Ovary (tissue), 9 donors: ENCODE measurements around the gene MRM2. TPM values are rescaled to one million over a fixed set of nuclear protein-coding genes. Genes with fewer than 3 reads are reported as not detected.

ENCODE experiments used
- DNase-seq, 5 donors: peaks; one replicate each; pipeline ENCODE4 v3.0.0-alpha.2; 2019 to 2020
- H3K27ac ChIP-seq, 2 donors: fragments of 200-600 bp; one replicate each; pipeline versions ENCODE4 v1.5.1 to v1.8.0; 2019 to 2022
- H3K27me3 ChIP-seq: fragments of 200-600 bp; one replicate; pipeline ENCODE4 v1.8.0; 2022
- H3K36me3 ChIP-seq: fragments of 200-600 bp; sonication (generic); one replicate; pipeline ENCODE4 v1.5.1; 2019
- H3K4me1 ChIP-seq: one replicate; pipeline ENCODE4 v1.8.1; 2013; ENCODE audit warnings: mild to moderate bottlenecking, moderate library complexity; ENCODE audit not compliant: insufficient read depth
- H3K4me3 ChIP-seq: fragments of 200-600 bp; sonication (generic); one replicate; pipeline ENCODE4 v1.5.1; 2017
- H3K9me3 ChIP-seq, 2 donors: fragments of 200-600 bp in 1 of 2; sonication (generic) in 1 of 2; one replicate each; pipeline versions ENCODE4 v1.5.1 to v1.8.1; 2013 to 2019; ENCODE audit warnings: mild to moderate bottlenecking in 1 of 2, moderate library complexity in 1 of 2
- CTCF ChIP-seq, 3 donors: fragments of 450-650 bp in 2 of 3; fragments of 200-600 bp in 1 of 3; IDR thresholded peaks; one replicate each; pipeline versions ENCODE4 v1.5.1 to v1.8.0; 2016 to 2022; ENCODE audit warnings: antibody characterized with exemption in 3 of 3, mild to moderate bottlenecking in 1 of 3
- EP300 ChIP-seq: sonication (generic); formaldehyde crosslinking; IDR thresholded peaks from one replicate; pipeline ENCODE4 v1.6.1; 2017; ENCODE audit warnings: antibody characterized with exemption
- POLR2A ChIP-seq: fragments of 450-650 bp; IDR thresholded peaks from one replicate; pipeline ENCODE4 v1.6.1; 2017; ENCODE audit warnings: antibody characterized with exemption, mild to moderate bottlenecking, moderate library complexity
- WGBS, 3 donors: extraction: QIAGEN DNeasy Blood & Tissue Kit in 1 of 3; methylation state at CpG; one replicate each; pipeline versions ENCODE4 v1.1.5 to v1.1.7; 2013 to 2017; 5-methylcytosine and 5-hydroxymethylcytosine counted together
- intact Hi-C, 4 donors: fragments of 100-400 bp; cut with DNase I; formaldehyde crosslinking; loops; one replicate each; pipeline versions ENCODE4 v1.11.0 to v1.15.1; 2022 to 2023
- polyA plus RNA-seq, 2 donors: library from polyadenylated mRNA; stranded (reverse); fragments of 200-250 nt in 1 of 2; fragments of 350-450 nt in 1 of 2; fragmentation: Illumina TruSeq in 1 of 2; extraction: RNeasy Lipid Tissue Mini Kit (QIAGEN cat#74804) in 1 of 2; gene quantifications; one replicate each; pipeline ENCODE4 v1.2.3, GENCODE V29; 2013 to 2014
- total RNA-seq, 7 donors: library from RNA; depleted of rRNA in 2 of 7; stranded (reverse); fragments of >200 nt in 2 of 7; fragmentation: NEBNext Ultra II Directional in 3 of 7; extraction: Animal tissue kit (Norgen Biotek cat#: 25700) in 3 of 7; gene quantifications; one replicate each; pipeline versions ENCODE4 v1.1.0 to v1.2.4, GENCODE V29; 2016 to 2023
- donor health status: DM: no; HTN: no; CAD: no; lungs with moderate emphysema.
- donor health status: DM: no; HTN: no; CAD: no.
- donor health status: Bipolar disorder and iron deficiency.
- donor health status: DM: yes; HTN: yes; CAD: no.
- donor health status: DM: no; HTN: no; CAD: no.
- donor health status: DM: yes; HTN: yes; CAD: no.

The MRM2 gene
- total and polyA plus RNA-seq, 9 donors: 12.6 to 28.5 (median 21.4) TPM

GRCh38 chr7:2215851-2216250 lies 26.2 kb downstream of the MRM2 start:
- intact Hi-C loops: loop anchor here in 2 of 4 donors (10.0 kb wide), 2 partner anchors 411 to 631 kb away; no protein-coding TSS in a partner anchor
- 94 to 96% (median 95%) methylated on average over 17 of the region's 17 CpGs for WGBS, 3 donors
- TF ChIP-seq CTCF (IDR thresholded peaks at IDR 0.05) (no peak), POLR2A (no peak), EP300 (no peak)
- Histone ChIP-seq H3K4me1 (no peaks in the 10 kb centered on the region), H3K27ac (no peak overlapping the region), H3K27me3 (no peaks in the 10 kb centered on the region), H3K36me3 (no peaks in the 10 kb centered on the region), H3K4me3 (no peak overlapping the region), H3K9me3 (no peaks in the 10 kb centered on the region)
- DNase-seq: no peak

GRCh38 chr7:2214636-2215035 lies 27.4 kb downstream of the MRM2 start:
- H3K36me3 ChIP-seq: no peaks in the 10 kb centered on the region
- no peak overlapping the region for H3K4me3 ChIP-seq
- H3K27ac ChIP-seq: no peak overlapping the region
- H3K9me3 ChIP-seq: no peaks in the 10 kb centered on the region
- DNase-seq: no peak
- 94 to 96% (median 94%) methylated on average over 9 of the region's 9 CpGs for WGBS, 3 donors
- H3K27me3 ChIP-seq: no peaks in the 10 kb centered on the region
- intact Hi-C loops: loop anchor here (5.0 to 10.0 kb wide), 5 partner anchors 410 to 632 kb away; no protein-coding TSS in a partner anchor
- TF ChIP-seq EP300 (no peak), POLR2A (no peak), CTCF (IDR thresholded peaks at IDR 0.05) (no peak)
- H3K4me1 ChIP-seq: no peaks in the 10 kb centered on the region

- H3K36me3 ChIP-seq: no peaks in the 10 kb centered on the region
- TF ChIP-seq CTCF (IDR thresholded peaks at IDR 0.05) (no peak), POLR2A (no peak), EP300 (no peak)
- 87 to 89% (median 88%) methylated on average over 15 of the region's 15 CpGs for WGBS, 3 donors
Observed at GRCh38 chr7:2213551-2214215, 28.3 kb downstream of the MRM2 start.

GRCh38 chr7:2212906-2213305 lies 29.1 kb downstream of the MRM2 start:
- 94 to 99% (median 96%) methylated on average over 10 of the region's 10 CpGs for WGBS, 3 donors
- Histone ChIP-seq H3K4me1 (no peaks in the 10 kb centered on the region), H3K4me3 (no peak overlapping the region), H3K9me3 (no peaks in the 10 kb centered on the region), H3K27me3 (no peaks in the 10 kb centered on the region), H3K27ac (no peak overlapping the region), H3K36me3 (no peaks in the 10 kb centered on the region)
- intact Hi-C loops: loop anchor here (5.0 to 10.0 kb wide), 5 partner anchors 408 to 631 kb away; no protein-coding TSS in a partner anchor
- TF ChIP-seq EP300: no peak
- TF ChIP-seq CTCF (IDR thresholded peaks at IDR 0.05): no peak
- TF ChIP-seq POLR2A: no peak
- DNase-seq: no peak

More at GRCh38 chr7:2213551-2214215, 28.3 kb downstream of the MRM2 start:
- no peak for DNase-seq
- Histone ChIP-seq H3K4me3 (no peak overlapping the region), H3K27me3 (no peaks in the 10 kb centered on the region), H3K27ac (no peak overlapping the region), H3K4me1 (no peaks in the 10 kb centered on the region), H3K9me3 (no peaks in the 10 kb centered on the region)
- intact Hi-C loops: loop anchor here (5.0 to 10.0 kb wide), 5 partner anchors 409 to 631 kb away; no protein-coding TSS in a partner anchor
